Epithelial cell of esophagus (primary cell): ENCODE results near the gene PKHD1.
A peak's percentile ranks its signal among the peaks of the same experiment; 100 is the strongest.

Experiments used
- DNase-seq: peaks from one replicate; pipeline ENCODE4 v3.0.0; 2010; ENCODE audit warnings: low read depth
- H3K4me3 ChIP-seq: 2 replicates; pipeline ENCODE4 v1.5.1; 2011; ENCODE audit warnings: mild to moderate bottlenecking, low read length, control low read depth
- TF ChIP-seq, protein P1 (sequence below): IDR thresholded peaks from 2 replicates; pipeline ENCODE4 v1.5.1; 2011; ENCODE audit warnings: low read depth, mild to moderate bottlenecking, low read length, control low read depth, inconsistent platforms; ENCODE audit not compliant: insufficient read depth; ENCODE audit errors: missing control alignments

Gene PKHD1

DNA sequence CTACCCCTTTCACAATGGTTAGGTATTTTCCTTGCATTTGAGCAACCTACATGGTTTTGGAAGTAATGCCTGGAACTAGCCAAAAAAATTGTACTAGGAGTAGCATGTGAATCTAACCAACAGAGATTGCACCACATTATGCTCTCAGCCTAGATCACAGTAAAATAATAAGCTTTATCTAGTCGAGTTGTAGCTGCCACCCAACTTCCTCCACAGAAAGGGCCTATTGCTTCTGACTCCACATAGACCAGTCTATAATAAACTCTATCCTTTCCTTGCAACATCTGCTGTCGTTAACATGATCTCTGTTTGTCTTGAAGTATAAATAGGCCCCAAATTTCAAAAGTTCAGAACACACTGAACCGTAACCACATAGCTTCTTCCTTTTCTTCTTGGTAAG lies 375.5 kb downstream of the PKHD1 start:
- DNase-seq, result no peak
- H3K4me3 ChIP-seq, result no peak overlapping the region

DNA sequence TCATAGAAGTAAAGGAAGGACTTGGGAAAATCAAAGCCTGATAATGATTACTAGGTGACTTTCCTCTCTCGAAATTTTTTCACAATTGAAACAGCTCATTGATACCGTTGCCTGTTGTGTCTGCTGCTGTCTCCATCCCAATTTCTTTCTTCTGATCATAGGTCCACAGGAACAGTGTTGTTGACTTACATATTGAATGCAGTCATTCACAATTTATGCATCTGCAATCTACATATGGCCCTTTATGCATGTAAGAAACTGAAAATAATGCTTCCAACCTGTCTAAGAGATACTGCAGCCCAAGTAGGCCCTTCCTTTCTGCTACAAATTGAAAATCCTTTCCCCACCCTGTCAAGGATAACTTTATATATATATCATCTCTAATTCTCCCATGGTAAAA lies 381.3 kb downstream of the PKHD1 start:
- TF ChIP-seq, protein P1, sequence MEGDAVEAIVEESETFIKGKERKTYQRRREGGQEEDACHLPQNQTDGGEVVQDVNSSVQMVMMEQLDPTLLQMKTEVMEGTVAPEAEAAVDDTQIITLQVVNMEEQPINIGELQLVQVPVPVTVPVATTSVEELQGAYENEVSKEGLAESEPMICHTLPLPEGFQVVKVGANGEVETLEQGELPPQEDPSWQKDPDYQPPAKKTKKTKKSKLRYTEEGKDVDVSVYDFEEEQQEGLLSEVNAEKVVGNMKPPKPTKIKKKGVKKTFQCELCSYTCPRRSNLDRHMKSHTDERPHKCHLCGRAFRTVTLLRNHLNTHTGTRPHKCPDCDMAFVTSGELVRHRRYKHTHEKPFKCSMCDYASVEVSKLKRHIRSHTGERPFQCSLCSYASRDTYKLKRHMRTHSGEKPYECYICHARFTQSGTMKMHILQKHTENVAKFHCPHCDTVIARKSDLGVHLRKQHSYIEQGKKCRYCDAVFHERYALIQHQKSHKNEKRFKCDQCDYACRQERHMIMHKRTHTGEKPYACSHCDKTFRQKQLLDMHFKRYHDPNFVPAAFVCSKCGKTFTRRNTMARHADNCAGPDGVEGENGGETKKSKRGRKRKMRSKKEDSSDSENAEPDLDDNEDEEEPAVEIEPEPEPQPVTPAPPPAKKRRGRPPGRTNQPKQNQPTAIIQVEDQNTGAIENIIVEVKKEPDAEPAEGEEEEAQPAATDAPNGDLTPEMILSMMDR, result no peak
- no peak for DNase-seq
- H3K4me3 ChIP-seq, result no peak overlapping the region

More for the DNA sequence above, 375.5 kb downstream of the PKHD1 start:
- TF ChIP-seq, protein P1, result no peak

DNA sequence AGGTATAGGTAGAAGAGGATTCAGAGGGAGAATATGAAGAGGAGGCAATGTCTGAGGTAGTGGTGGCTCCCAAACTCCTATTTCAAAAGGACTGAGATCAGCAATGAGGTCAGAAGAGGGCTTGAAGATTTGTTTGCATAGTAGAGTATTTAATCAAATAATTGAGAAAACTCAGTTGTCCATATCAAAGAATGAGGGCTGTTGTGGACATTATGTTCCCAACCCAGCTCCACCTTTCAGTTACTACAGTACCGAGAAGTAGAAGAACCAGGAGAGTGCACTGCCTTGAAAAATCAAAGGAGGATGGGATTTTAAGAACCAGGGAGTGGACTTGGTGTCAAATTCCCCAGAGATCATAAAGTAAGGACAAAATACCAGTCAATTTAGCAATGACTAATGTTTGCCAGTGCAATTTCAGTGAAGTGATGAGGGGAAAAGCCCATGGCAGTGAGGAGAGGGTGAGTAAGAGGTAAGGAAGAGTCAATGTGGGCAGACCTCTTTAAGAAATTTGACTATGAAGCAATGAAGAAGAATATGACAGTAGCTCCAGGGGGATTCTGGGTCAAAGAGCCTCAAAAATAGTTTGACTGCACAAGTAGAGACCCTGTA lies 382.4 kb downstream of the PKHD1 start:
- DNase-seq, result no peak
- no peak overlapping the region for H3K4me3 ChIP-seq
- TF ChIP-seq, protein P1, result no peak

DNA sequence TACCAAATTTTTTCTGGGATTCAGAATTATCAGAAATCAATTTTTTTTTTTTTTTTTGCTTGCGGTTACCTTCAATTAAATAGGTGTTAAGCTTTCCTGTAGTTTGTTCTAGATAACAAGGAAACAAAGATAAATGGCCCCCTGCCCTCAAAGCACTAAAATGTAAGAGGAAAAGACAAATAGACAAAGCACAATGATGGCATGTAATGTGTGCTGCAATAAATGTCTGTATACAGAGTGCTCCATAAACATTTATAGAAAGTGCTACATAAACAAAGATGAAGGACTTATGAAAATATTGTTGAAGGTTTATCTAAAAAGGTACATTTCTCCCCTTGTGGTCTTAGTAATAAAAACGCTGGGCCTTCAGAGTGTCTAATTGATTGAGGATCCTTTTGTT lies 384.6 kb downstream of the PKHD1 start:
- no peak overlapping the region for H3K4me3 ChIP-seq
- TF ChIP-seq, protein P1, result no peak
- DNase-seq, result no peak

DNA sequence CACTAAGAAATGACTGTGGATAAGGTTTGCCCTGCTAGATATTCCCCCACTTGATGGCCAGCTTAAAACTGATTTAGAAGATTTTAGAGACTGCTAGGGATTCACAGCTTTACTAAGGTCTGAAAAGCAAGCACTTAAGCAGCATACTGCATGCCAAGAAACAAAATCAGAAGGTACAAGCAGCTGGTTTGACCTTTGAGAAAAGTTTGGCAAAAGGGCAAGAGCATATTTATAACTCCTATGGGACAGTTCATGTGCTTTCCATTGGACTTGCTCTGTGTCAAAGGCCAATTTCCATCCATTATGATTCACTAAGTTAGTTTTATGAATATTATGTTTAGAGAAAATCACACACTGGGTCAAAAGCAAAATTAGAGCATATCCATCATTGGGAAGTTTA lies 402.8 kb downstream of the PKHD1 start:
- no peak for DNase-seq
- TF ChIP-seq, protein P1, result no peak
- H3K4me3 ChIP-seq, result no peak overlapping the region

DNA sequence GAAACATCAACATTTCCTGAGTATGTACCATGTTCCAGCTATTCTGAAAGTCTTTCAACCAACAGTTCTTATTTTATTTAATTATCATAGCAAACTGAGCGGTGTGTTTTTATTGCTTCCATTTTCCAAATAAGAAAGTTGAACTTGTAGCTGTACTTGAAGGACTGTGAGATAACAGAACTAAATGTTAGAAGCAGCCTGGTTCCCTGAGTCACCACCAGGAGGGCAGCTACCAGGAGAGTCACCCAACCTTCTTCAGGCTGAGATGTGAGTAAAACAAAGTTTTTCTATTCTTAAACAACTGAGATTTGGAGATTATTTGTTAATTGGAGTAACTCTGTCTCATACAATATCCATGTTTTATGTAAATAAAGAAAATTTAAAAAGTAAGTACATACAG lies 403.4 kb downstream of the PKHD1 start:
- peak; percentile 2 for DNase-seq
- TF ChIP-seq, protein P1, result peak; percentile 23

More for the DNA sequence above, 403.4 kb downstream of the PKHD1 start:
- no peak overlapping the region for H3K4me3 ChIP-seq
